ENCODE results near the gene SAP25. TPM values are rescaled to one million over a fixed set of nuclear protein-coding genes. Genes with fewer than 3 reads are reported as not detected.

Gene SAP25
- total RNA-seq, 2 experiments from 2014 or later = 52.0 to 53.4 TPM

DNA sequence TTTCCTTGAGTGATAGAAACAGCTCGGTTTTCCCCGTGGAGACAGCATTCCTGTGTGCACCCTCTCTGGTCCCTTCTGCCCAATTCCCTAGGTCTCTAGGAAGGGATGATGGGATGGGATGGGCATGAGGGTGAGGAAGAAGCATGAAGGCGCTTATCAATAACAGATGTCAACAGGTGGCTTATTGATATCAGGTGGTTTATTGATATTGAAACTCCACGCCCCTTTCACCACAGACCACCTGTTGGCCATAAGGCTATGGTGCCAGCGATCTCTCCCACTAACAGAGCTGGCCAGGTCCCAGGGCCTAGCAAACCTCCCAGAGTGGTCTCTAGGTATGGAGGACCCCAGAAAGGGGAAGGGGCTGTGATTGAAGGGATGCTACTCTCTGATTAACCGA lies 46.5 kb upstream of the SAP25 start:
- no peak overlapping the region for H3K27ac ChIP-seq (ENCODE audit: low read depth in 1 of 2, low read length in 2 of 2)
- H3K4me1 Mint-ChIP-seq (ENCODE audit: low read depth) = peaks cover 5% of the 10 kb centered on the region
- H3K27me3 ChIP-seq (ENCODE audit: control insufficient read depth in 1 of 2, insufficient read depth in 2 of 2, low read length in 2 of 2) = no peaks in the 10 kb centered on the region
- ChIA-PET POLR2A (interaction anchor here (0.6 to 1.3 kb wide), 2 partner anchors 8 to 176 kb away, joined by 3 to 5 read pairs; partner anchors contain the start of gene MOSPD3), CTCF (no interaction called here)
- intact Hi-C loops (cut with DNase I, micrococcal nuclease) = no loop called here
- no peak overlapping the region for H3K4me3 Mint-ChIP-seq
- peaks cover 5% of the 10 kb centered on the region for H3K36me3 Mint-ChIP-seq (ENCODE audit: low read depth)
- H3K9me3 ChIP-seq (ENCODE audit: control insufficient read depth in 1 of 2, insufficient read depth in 1 of 2, low read length in 2 of 2) = no peaks in the 10 kb centered on the region
- peaks cover 3% of the 10 kb centered on the region for H3K36me3 ChIP-seq (ENCODE audit: insufficient read depth, low read length)
- peaks cover 5% of the 10 kb centered on the region for H3K4me1 ChIP-seq (ENCODE audit: insufficient read depth, low read length)
- no peak overlapping the region for H3K27ac Mint-ChIP-seq
- H3K9me3 Mint-ChIP-seq = no peaks in the 10 kb centered on the region
- DNase-seq (no peak), ATAC-seq (ENCODE audit: poor library complexity) (no peak)
- TF ChIP-seq, protein P1, sequence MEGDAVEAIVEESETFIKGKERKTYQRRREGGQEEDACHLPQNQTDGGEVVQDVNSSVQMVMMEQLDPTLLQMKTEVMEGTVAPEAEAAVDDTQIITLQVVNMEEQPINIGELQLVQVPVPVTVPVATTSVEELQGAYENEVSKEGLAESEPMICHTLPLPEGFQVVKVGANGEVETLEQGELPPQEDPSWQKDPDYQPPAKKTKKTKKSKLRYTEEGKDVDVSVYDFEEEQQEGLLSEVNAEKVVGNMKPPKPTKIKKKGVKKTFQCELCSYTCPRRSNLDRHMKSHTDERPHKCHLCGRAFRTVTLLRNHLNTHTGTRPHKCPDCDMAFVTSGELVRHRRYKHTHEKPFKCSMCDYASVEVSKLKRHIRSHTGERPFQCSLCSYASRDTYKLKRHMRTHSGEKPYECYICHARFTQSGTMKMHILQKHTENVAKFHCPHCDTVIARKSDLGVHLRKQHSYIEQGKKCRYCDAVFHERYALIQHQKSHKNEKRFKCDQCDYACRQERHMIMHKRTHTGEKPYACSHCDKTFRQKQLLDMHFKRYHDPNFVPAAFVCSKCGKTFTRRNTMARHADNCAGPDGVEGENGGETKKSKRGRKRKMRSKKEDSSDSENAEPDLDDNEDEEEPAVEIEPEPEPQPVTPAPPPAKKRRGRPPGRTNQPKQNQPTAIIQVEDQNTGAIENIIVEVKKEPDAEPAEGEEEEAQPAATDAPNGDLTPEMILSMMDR (IDR thresholded peaks at IDR 0.05) = no peak
- no peaks in the 10 kb centered on the region for H3K27me3 Mint-ChIP-seq
- H3K4me3 ChIP-seq (ENCODE audit: low read length) = no peak overlapping the region

DNA sequence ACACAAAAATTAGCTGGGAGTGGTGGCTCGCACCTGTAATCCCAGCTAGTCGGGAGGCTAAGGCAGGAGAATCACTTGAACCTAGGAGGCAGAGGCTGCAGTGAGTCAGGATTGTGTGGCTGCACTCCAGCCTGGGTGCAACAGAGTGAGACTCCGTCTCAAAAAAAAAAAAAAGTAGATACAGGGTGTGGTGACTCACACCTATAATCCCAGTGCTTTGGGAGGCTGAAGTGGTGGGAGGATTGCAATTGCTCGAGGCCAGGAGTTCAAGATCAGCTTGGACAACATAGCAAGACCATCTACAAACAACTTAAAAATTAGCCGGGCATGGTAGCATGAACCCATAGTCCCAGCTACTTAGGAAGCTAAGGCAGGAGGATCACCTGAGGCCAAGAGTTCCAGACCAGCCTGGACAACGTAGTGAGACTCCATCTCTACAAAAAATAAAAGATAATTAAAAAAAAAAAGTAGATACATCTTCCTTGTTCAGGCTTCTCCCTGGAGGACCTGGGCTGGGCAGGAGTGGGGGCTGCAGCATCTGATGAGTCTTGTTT lies 40.7 kb upstream of the SAP25 start:
- ATAC-seq (ENCODE audit: poor library complexity) = no peak
- peaks cover 5% of the 10 kb centered on the region for H3K36me3 Mint-ChIP-seq (ENCODE audit: low read depth)
- ChIA-PET CTCF (interaction anchor here (1.1 to 3.5 kb wide), 4 partner anchors 10 to 91 kb away, joined by 3 to 22 read pairs (median 14); partner anchors contain the start of gene POP7), POLR2A (interaction anchor here (0.6 to 3.3 kb wide), 8 partner anchors 13 to 185 kb away, joined by 3 to 113 read pairs (median 24); partner anchors contain the start of genes FBXO24, GIGYF1, LRCH4 and MEPCE)
- intact Hi-C loops (cut with DNase I, micrococcal nuclease) = loop anchor here in 1 of 2 experiments (5.0 kb wide), 1 partner anchor 78 kb away; the partner anchor contains the start of gene GIGYF1
- Histone ChIP-seq H3K9me3 (ENCODE audit: control insufficient read depth in 1 of 2, insufficient read depth in 1 of 2, low read length in 2 of 2) (no peaks in the 10 kb centered on the region), H3K36me3 (ENCODE audit: insufficient read depth, low read length) (peaks cover 8% of the 10 kb centered on the region), H3K4me1 (ENCODE audit: insufficient read depth, low read length) (peaks cover 27% of the 10 kb centered on the region), H3K4me3 (ENCODE audit: low read length) (no peak overlapping the region), H3K27ac (ENCODE audit: low read depth in 1 of 2, low read length in 2 of 2) (no peak overlapping the region), H3K27me3 (ENCODE audit: control insufficient read depth in 1 of 2, insufficient read depth in 2 of 2, low read length in 2 of 2) (no peaks in the 10 kb centered on the region)
- no peaks in the 10 kb centered on the region for H3K9me3 Mint-ChIP-seq
- no peaks in the 10 kb centered on the region for H3K27me3 Mint-ChIP-seq
- H3K4me3 Mint-ChIP-seq = peak overlapping the region; percentile 94
- DNase-seq = no peak
- TF ChIP-seq, protein P1 (IDR thresholded peaks at IDR 0.05) = no peak
- H3K27ac Mint-ChIP-seq = no peak overlapping the region
- H3K4me1 Mint-ChIP-seq (ENCODE audit: low read depth) = peaks cover 25% of the 10 kb centered on the region

DNA sequence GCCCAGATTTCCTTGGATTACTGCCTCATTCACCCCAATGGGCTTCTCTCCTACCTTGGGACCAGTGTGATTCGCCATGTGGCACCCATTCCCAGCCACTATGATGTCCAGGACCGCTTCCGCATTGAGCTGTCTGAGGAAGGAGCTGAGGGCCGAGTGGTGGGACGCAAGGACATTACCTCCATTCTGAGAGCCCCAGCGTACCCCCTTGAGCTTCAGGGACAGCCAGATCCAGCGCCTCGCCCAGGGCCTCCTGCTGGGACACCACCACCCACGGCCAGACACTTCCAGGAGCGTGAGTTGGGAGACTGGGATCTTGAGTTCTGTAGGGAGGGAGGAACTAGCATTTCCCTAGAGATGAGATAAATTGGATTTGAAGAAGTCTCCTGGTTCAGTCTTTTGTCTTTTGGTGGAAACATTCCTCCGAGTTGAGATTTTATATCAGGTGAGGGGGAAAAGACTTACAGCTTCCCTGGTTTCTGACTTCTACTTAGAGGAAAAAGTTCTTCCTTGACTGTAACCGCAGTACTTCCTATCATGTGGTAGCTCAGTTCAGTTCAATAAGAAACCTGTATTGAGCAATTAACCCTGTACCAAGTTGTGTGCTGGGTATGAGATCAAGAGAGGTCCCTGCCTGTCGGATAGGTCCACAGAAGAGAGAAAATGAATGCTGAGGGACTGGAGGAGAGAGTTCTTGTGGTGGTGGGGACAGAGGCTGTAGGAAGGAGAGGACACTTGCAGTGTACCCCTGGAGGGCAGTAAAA lies 39.9 kb upstream of the SAP25 start:
- peak overlapping the region; percentile 62 for H3K4me3 ChIP-seq (ENCODE audit: low read length)
- H3K4me1 Mint-ChIP-seq (ENCODE audit: low read depth) = peaks cover 25% of the 10 kb centered on the region
- ChIA-PET POLR2A (interaction anchor here (0.7 to 3.3 kb wide), 10 partner anchors 13 to 184 kb away, joined by 3 to 113 read pairs (median 22); partner anchors contain the start of genes ACTL6B, FBXO24, GIGYF1 and LRCH4), CTCF (interaction anchor here (1.1 to 3.5 kb wide), 7 partner anchors 10 to 92 kb away, joined by 3 to 22 read pairs (median 10); partner anchors contain the start of gene POP7)
- ATAC-seq (ENCODE audit: poor library complexity) (no peak), DNase-seq (peak in 2 of 14 experiments; percentile 28 to 40)
- peaks cover 27% of the 10 kb centered on the region for H3K4me1 ChIP-seq (ENCODE audit: insufficient read depth, low read length)
- H3K9me3 ChIP-seq (ENCODE audit: control insufficient read depth in 1 of 2, insufficient read depth in 1 of 2, low read length in 2 of 2) = no peaks in the 10 kb centered on the region
- H3K27ac ChIP-seq (ENCODE audit: low read depth in 1 of 2, low read length in 2 of 2) = no peak overlapping the region
- H3K9me3 Mint-ChIP-seq = no peaks in the 10 kb centered on the region
- H3K4me3 Mint-ChIP-seq = peak overlapping the region; percentile 94
- H3K27ac Mint-ChIP-seq = peak overlapping the region; percentile 97
- intact Hi-C loops (cut with DNase I, micrococcal nuclease) = loop anchor here (2.0 to 5.0 kb wide), 3 partner anchors 13 to 79 kb away; partner anchors contain the start of gene GIGYF1 (in 1 of the 2)
- TF ChIP-seq, protein P1 (IDR thresholded peaks at IDR 0.05) = no peak
- no peaks in the 10 kb centered on the region for H3K27me3 Mint-ChIP-seq
- H3K36me3 ChIP-seq (ENCODE audit: insufficient read depth, low read length) = peaks cover 8% of the 10 kb centered on the region
- H3K27me3 ChIP-seq (ENCODE audit: control insufficient read depth in 1 of 2, insufficient read depth in 2 of 2, low read length in 2 of 2) = no peaks in the 10 kb centered on the region
- H3K36me3 Mint-ChIP-seq (ENCODE audit: low read depth) = peaks cover 5% of the 10 kb centered on the region

Measured in CD4-positive, alpha-beta T cell (primary cell).